ENCODE measurements around the gene RPL13.

GRCh38 chr16:89569506-89570341 is 9.2 kb downstream of the RPL13 start:
- TF ChIP-seq EZH2 (IDR thresholded peaks at IDR 0.05; ENCODE audit: low read length, missing control alignments): no peak
- no peak for TF ChIP-seq CTCF (conservative IDR thresholded peaks at IDR 0.05 in 1 of 2, IDR thresholded peaks at IDR 0.05 in 1 of 2; ENCODE audit: low read depth in 1 of 2, low read length in 2 of 2)

Measured in fibroblast of lung (primary cell).